Activated CD4-positive, alpha-beta memory T cell treated with anti-CD3 and anti-CD28 coated beads, Interleukin-2, amount 10 ng/mL, durations not matched to agents 7 days and 5 days (primary cell): Measurements from ENCODE around the gene ALG9. TPM values are rescaled to one million over a fixed set of nuclear protein-coding genes. Genes with fewer than 3 reads are reported as not detected.
"Not testable (repeated sequence)": the region's sequence is repeated elsewhere in the genome, so short reads cannot be mapped to it uniquely, and the experiment has no call there.

Experiments
- CTCF ChIA-PET: fragments of 350-600 bp; sonication (Branson Sonifier 250); formaldehyde crosslinking; loops from one replicate; lab custom pipeline; 2021; ENCODE audit warnings: antibody characterized with exemption, inconsistent platforms; lab: Charles Lee
- POLR2A ChIA-PET: fragments of 350-600 bp; sonication (Branson Sonifier 250); formaldehyde crosslinking; loops from one replicate; lab custom pipeline; 2021; ENCODE audit warnings: antibody characterized with exemption; lab: Charles Lee
- DNase-seq: peaks from one replicate; pipeline ENCODE4 v3.0.0-alpha.2; 2020
- H3K27ac Mint-ChIP-seq: one replicate; pipeline ENCODE4 v1.8.0; 2021; ENCODE audit warnings: mild to moderate bottlenecking, mixed read lengths
- H3K27me3 Mint-ChIP-seq: one replicate; pipeline ENCODE4 v1.8.0; 2021; ENCODE audit warnings: mixed read lengths
- H3K36me3 Mint-ChIP-seq: one replicate; pipeline ENCODE4 v1.8.0; 2021; ENCODE audit warnings: low read depth, mixed read lengths
- H3K4me1 Mint-ChIP-seq: one replicate; pipeline ENCODE4 v1.8.0; 2021; ENCODE audit warnings: mixed read lengths
- H3K4me3 Mint-ChIP-seq: one replicate; pipeline ENCODE4 v1.8.0; 2021; ENCODE audit warnings: mild to moderate bottlenecking, mixed read lengths
- H3K9me3 Mint-ChIP-seq: one replicate; pipeline ENCODE4 v1.8.0; 2021; ENCODE audit warnings: mixed read lengths
- total RNA-seq, 2 experiments: library from RNA; stranded (reverse); gene quantifications; one replicate each; pipeline ENCODE4 v1.2.3, GENCODE V29; 2021

ALG9 gene
- total RNA-seq, 2 experiments from 2014 or later = 24.8 to 25.0 TPM

DNA sequence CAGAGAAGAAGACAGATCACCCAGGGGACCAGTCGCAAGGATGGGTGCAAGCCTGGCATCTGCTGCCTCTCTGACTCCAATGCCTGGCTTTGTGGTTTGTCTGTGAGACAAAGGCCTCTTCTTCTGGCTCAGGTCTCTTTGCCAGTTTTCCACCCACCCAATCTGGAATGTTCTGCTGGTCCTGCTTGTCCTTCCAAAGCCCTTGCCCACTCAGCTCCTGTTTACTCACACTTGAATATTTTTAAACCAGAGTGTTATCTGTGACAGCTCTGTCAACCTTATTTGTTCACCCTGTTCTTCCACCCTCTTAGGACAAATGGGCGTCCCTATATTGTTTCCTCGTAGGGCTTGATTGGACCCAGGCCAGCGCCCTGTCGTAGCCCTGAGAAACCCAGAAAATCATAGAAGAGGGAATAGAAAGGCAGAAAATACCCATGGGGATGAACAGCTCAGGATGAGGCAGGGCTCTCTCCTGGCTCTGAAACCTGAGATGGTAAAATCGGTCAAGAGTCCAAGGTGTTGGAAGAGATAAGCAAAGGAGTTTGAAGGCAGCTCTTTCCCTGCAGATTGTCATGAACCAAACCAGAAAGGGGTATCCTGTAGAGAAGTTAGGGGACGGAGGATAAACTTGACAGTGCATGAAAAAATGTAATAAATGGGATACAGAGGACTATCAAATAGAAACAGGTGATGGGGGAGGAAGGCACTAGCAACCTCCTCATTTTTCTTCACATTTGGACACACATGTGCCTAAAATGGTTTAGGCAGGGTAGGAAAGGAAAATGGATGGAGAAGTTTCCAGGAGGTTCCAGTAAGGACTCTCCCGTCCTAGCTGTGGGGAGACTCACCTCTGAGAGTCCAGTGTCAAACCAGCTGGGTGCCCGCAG, 39.5 kb upstream of the ALG9 start:
- H3K4me3 Mint-ChIP-seq = no peak overlapping the region

DNA sequence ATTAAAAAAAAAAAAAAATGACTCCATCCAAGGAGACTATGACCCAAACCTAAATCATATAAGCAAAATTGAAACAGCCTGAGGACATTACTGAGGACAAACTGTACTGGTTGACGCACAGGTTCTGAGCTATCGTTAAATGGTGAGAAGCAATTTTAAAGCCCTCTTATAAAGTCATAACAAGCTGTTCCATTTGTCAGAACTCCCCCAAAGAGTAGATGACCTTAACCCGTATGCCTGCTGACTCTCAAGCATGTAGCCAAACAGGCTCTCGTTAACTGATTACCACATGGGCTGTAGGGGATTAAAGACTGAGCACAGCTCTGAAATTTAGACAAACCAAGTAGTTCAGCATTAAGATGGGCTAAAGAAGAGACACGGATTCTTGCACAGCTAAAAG, 38.0 kb upstream of the ALG9 start:
- POLR2A ChIA-PET = interaction anchor here (0.5 to 0.6 kb wide), 2 partner anchors 24 to 107 kb away, joined by 3 read pairs; no protein-coding TSS in a partner anchor
- Mint-ChIP-seq H3K9me3 (no peaks in the 10 kb centered on the region), H3K27ac (no peak overlapping the region), H3K27me3 (peaks cover 41% of the 10 kb centered on the region), H3K36me3 (no peaks in the 10 kb centered on the region), H3K4me3 (no peak overlapping the region), H3K4me1 (no peaks in the 10 kb centered on the region)
- no peak for DNase-seq
- CTCF ChIA-PET = interaction anchor here (1.3 kb wide), 1 partner anchor 10 kb away, joined by 3 read pairs; the partner anchor contains the start of gene C11orf52

More for the DNA sequence above, 39.5 kb upstream of the ALG9 start:
- CTCF ChIA-PET = interaction anchor here (1.3 kb wide), 1 partner anchor 8 kb away, joined by 3 read pairs; the partner anchor contains the start of gene C11orf52
- DNase-seq = no peak
- H3K27me3 Mint-ChIP-seq = peaks cover 43% of the 10 kb centered on the region
- no peak overlapping the region for H3K27ac Mint-ChIP-seq
- no peaks in the 10 kb centered on the region for H3K36me3 Mint-ChIP-seq
- H3K4me1 Mint-ChIP-seq = no peaks in the 10 kb centered on the region
- no peaks in the 10 kb centered on the region for H3K9me3 Mint-ChIP-seq
- POLR2A ChIA-PET = no interaction called here

DNA sequence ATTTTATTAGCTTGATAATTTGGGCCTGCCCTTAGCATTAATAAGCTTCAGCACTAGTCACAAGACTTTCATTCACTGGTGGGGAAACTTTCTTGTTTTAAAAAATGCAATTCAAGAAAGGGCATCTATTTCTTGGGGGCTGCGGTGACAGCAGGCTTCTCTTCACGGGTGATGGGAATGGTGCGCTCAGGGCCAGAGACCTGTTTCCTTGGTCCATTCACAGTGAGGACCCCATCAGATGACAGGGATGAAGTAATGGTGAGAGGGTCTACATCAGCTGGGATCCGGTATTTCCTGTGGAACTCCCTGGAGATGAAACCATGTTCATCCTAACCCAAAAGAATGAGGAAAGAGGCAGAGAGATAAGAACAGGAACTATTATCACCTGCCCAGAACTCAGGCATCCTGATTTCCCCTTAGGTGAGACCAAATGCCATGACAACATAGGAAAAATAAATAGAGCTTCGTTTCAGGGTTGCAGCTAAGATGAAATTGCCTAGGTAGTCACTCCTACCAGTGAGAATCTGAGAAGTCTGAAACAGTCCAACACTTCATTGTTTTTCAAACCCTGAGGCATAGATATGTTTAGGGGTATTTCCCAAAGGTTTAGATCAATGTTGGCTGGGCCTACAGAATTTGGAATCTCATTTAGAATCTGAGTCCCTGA, 37.4 kb upstream of the ALG9 start:
- H3K4me1 Mint-ChIP-seq = no peaks in the 10 kb centered on the region
- no peak overlapping the region for H3K27ac Mint-ChIP-seq
- ChIA-PET POLR2A (interaction anchor here (0.5 kb wide), 1 partner anchor 106 kb away, joined by 3 read pairs; no protein-coding TSS in a partner anchor), CTCF (no interaction called here)
- DNase-seq = no peak
- H3K27me3 Mint-ChIP-seq = peaks cover 38% of the 10 kb centered on the region
- H3K9me3 Mint-ChIP-seq = no peaks in the 10 kb centered on the region
- H3K4me3 Mint-ChIP-seq = no peak overlapping the region
- no peaks in the 10 kb centered on the region for H3K36me3 Mint-ChIP-seq

DNA sequence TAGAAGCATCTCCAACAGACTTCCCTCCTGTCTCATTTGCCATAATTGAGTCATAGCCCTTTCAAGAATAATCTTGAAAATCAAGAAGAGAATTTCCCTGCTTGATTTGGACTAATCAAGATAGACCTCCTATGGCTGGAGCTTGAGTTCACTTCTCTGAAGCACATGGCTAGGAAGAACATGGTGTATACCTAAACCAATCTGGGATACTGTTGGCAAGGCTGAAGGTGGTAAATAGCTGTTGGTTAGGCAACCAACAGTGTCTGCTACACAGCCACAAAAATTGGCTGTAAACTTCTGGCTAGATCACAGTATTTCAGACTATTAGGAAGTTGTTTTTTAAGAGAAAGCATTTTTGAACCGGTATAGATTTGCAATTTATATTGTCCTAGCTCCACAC, 35.3 kb upstream of the ALG9 start:
- no peak for DNase-seq
- ChIA-PET POLR2A (interaction anchor here (0.7 kb wide), 1 partner anchor 18 kb away, joined by 3 read pairs; no protein-coding TSS in a partner anchor), CTCF (no interaction called here)
- H3K4me1 Mint-ChIP-seq = no peaks in the 10 kb centered on the region
- H3K36me3 Mint-ChIP-seq = no peaks in the 10 kb centered on the region
- no peak overlapping the region for H3K27ac Mint-ChIP-seq
- peaks cover 39% of the 10 kb centered on the region for H3K27me3 Mint-ChIP-seq
- no peak overlapping the region for H3K4me3 Mint-ChIP-seq
- H3K9me3 Mint-ChIP-seq = no peaks in the 10 kb centered on the region

DNA sequence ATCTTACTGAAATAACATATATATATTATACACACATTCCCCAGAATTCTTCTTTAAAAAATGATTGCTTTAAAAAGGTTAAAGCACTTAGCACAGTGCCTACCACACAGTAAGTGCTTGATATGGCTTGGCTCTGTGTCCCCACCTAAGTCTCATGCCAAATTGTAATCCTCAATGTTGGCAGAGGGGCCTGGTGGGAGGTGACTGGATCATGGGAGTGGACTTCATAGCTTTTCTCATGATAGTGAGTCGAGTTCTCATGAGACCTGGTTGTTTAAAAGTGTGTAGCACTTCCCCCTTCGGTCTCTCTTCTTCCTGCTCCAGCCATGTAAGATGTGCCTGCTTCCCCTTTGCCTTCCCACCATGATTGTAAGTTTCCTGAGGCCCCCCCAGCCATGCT, 34.0 kb upstream of the ALG9 start:
- DNase-seq = no peak
- Mint-ChIP-seq H3K27me3 (peaks cover 30% of the 10 kb centered on the region), H3K4me3 (no peak overlapping the region), H3K36me3 (no peaks in the 10 kb centered on the region), H3K27ac (no peak overlapping the region), H3K9me3 (no peaks in the 10 kb centered on the region), H3K4me1 (no peaks in the 10 kb centered on the region)
- POLR2A ChIA-PET = no interaction called here
- CTCF ChIA-PET = no interaction called here

DNA sequence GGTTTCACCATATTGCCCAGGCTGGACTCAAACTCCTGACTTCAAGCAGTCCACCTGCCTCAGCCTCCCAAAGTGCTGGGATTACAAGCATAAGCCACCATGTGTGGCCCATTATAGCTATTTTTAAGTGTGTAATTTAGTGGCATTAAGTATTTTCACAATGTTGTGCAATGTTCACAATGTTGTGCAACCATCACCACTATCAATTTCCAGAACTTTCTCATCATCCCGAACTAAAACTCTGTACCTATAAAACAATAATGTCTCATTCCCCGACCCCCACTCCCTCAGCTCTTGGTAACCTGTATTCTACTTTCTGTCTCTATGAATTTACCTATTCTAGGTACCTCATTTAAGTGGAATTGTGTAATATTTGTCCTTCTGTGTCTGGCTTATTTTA, 15.5 kb upstream of the ALG9 start:
- no peak overlapping the region for H3K27ac Mint-ChIP-seq
- no peaks in the 10 kb centered on the region for H3K36me3 Mint-ChIP-seq
- ChIA-PET CTCF (no interaction called here), POLR2A (no interaction called here)
- no peak for DNase-seq
- no peaks in the 10 kb centered on the region for H3K9me3 Mint-ChIP-seq
- H3K4me1 Mint-ChIP-seq = no peaks in the 10 kb centered on the region
- H3K27me3 Mint-ChIP-seq = peaks cover 2% of the 10 kb centered on the region
- H3K4me3 Mint-ChIP-seq = no peak overlapping the region

DNA sequence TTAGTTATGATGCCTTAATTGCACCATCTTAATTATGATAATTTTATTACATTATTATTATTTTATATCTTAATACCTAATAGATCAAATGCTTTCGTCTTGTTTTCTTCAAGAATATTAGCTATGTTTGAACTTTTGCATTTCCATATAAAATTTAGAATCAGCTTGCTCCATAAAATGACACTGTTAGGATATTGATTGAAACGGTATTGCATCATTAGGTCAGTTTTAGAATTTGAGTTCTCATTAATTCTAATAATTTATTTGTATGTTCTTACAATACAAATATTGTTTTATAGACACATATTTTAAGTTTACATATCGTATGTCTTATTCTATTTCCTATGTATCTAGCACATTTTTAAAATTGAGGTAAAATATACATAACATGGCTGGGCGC, 14.7 kb upstream of the ALG9 start:
- Mint-ChIP-seq H3K27me3 (peaks cover 1% of the 10 kb centered on the region), H3K36me3 (no peaks in the 10 kb centered on the region), H3K4me3 (no peak overlapping the region), H3K9me3 (no peaks in the 10 kb centered on the region), H3K27ac (no peak overlapping the region), H3K4me1 (no peaks in the 10 kb centered on the region)
- no peak for DNase-seq
- CTCF ChIA-PET = no interaction called here
- POLR2A ChIA-PET = no interaction called here

DNA sequence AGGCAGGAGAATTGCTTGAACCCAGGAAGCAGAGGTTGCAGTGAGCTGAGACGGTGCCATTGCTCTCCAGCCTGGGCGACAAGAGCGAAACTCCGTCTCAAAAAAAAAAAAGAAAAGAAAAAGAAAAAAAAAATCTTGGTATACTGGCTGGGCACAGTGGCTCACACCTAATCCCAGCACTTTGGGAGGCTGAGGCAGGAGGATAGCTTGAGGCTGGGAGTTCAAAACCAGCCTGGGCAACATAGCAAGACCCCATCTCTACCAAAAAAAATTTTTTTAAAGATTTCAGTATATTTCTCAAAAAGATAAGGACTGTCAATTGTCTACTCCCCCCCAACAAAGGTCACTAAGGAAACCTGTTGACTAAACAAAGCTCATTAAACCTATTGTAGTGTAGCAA, 13.7 kb upstream of the ALG9 start:
- H3K4me1 Mint-ChIP-seq, H3K27ac Mint-ChIP-seq, DNase-seq, H3K36me3 Mint-ChIP-seq, CTCF ChIA-PET, H3K4me3 Mint-ChIP-seq, H3K9me3 Mint-ChIP-seq, H3K27me3 Mint-ChIP-seq: not testable (repeated sequence)
- POLR2A ChIA-PET = interaction anchor here (0.6 kb wide), 1 partner anchor 25 kb away, joined by 3 read pairs; no protein-coding TSS in a partner anchor

DNA sequence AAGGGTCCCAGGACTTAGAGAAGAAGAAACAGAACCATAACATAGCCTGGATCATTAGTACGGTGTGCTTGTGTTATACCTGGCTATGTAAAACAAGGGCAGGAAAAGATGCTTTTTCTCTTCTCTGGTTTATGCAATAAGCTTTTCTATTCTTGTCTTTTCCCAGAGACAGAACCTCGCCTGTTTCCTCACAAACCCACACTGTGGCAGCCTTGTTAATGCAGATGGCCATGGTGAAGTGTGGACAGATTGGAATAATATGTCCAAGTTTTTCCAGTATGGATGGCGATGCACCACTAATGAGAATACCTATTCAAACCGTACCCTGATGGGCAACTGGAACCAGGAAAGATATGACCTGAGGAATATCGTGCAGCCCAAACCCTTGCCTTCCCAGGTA, 10.8 kb upstream of the ALG9 start:
- Mint-ChIP-seq H3K4me3 (no peak overlapping the region), H3K27ac (no peak overlapping the region), H3K9me3 (no peaks in the 10 kb centered on the region), H3K36me3 (no peaks in the 10 kb centered on the region), H3K4me1 (peaks cover 22% of the 10 kb centered on the region), H3K27me3 (no peaks in the 10 kb centered on the region)
- no peak for DNase-seq
- ChIA-PET CTCF (interaction anchor here (1.0 to 1.2 kb wide), 4 partner anchors 11 to 100 kb away, joined by 3 to 6 read pairs (median 4); partner anchors contain the start of gene ALG9), POLR2A (interaction anchor here (1.0 to 1.3 kb wide), 2 partner anchors 11 to 44 kb away, joined by 4 to 6 read pairs; partner anchors contain the start of gene ALG9)

DNA sequence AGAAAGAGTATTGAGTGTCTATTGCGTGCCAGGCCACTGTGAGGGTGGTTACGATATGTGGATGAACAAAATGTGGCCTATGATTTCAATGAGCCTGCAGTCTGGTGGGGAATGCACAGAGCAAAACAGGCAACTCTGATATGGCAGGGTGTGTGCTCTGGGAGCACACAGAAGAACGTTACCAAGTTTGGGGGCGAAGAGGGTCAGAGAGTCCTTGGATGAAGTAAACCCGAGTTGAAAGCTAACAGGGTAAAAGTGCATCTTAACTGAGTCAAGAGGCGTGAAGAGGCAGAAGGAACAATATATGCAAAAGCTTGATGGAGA, 8.2 kb upstream of the ALG9 start:
- peak overlapping the region; percentile 89 for H3K4me3 Mint-ChIP-seq
- ChIA-PET CTCF (interaction anchor here (1.5 to 1.6 kb wide), 2 partner anchors 9 to 47 kb away, joined by 8 to 11 read pairs; partner anchors contain the start of gene ALG9), POLR2A (interaction anchor here (1.0 to 2.3 kb wide), 5 partner anchors 9 to 59 kb away, joined by 3 to 14 read pairs (median 3); partner anchors contain the start of gene ALG9)
- DNase-seq = no peak
- peak overlapping the region; percentile 94 for H3K27ac Mint-ChIP-seq
- H3K4me1 Mint-ChIP-seq = peaks cover 25% of the 10 kb centered on the region
- H3K27me3 Mint-ChIP-seq = no peaks in the 10 kb centered on the region
- peaks cover 4% of the 10 kb centered on the region for H3K36me3 Mint-ChIP-seq
- no peaks in the 10 kb centered on the region for H3K9me3 Mint-ChIP-seq

DNA sequence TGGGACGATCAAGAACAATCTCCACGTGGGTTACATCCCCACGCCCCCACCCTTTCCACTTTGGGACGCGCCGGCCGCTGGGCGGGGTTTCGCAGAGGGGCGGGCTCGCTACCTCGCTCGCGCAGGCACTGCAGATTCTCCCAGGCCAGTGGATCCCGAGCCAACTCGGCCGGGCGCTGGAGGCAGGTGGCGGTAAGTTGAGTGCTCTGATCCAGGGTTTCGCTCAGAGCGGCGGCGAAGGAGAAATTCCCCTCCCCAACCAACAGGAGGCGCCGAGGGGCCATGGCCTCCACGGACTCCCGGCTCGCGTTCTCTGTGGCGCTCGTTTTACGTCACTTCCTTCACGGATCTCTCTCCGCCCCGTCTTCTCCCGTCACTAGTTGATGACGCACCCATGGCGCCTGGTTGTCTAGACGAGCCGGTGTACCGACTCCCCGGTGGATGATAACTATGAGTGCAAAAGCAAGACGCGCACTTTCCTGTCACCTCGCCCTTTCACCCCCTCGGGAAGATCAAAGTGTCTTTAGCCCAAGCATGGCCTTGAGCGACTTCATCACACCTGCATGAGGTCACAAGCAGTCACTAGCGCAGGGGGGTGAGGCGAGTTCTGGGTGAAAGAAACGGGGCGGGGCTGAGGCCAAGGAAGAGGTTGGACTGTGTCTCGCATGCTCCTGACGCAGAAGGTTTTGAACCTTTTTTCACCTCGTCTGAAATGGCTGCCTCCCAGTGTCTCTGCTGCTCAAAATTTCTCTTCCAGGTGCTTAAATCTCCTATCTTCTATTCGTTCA, 7.7 kb upstream of the ALG9 start, which contains the start of the genes CFAP68 and FDXACB1:
Gene CFAP68 (plus strand): TSS at position 693 of the 788 bp plus-strand sequence. CDS start 20 bp downstream, at position 713.
Gene FDXACB1 (minus strand): TSS at position 317 of the 788 bp plus-strand sequence. CDS start 33 bp downstream, at position 284.
- H3K36me3 Mint-ChIP-seq = peaks cover 4% of the 10 kb centered on the region
- POLR2A ChIA-PET = interaction anchor here (1.5 to 2.3 kb wide), 3 partner anchors 9 to 103 kb away, joined by 4 to 14 read pairs (median 8); partner anchors contain the start of gene ALG9

DNA sequence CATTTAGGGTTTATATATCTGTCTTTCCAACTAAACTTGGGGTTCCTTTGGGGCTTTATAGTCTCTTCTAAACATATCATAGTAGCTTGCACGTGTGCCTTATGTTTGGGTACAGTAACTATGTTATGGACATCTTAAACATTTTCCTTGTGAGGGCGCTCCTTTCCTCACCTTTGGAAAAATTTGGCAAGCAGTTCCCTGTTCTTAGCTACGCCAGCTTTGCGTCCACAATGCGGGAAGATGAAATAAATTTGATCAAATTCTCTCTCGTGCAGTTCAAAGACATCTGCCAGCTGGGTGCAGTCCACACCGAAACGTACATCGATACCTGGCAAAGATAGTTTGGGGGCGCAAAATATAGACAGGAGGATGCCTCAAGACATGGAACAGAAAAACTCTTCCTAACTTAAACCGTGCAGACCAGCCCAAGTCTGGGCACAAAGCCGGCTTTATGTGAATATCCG, 7.0 kb upstream of the ALG9 start:
- ChIA-PET POLR2A (interaction anchor here (1.2 to 1.5 kb wide), 2 partner anchors 104 to 196 kb away, joined by 3 to 4 read pairs; no protein-coding TSS in a partner anchor), CTCF (interaction anchor here (0.6 to 1.5 kb wide), 5 partner anchors 9 to 206 kb away, joined by 3 to 7 read pairs (median 5); no protein-coding TSS in a partner anchor)
- H3K4me1 Mint-ChIP-seq = peaks cover 25% of the 10 kb centered on the region
- H3K27ac Mint-ChIP-seq = peak overlapping the region; percentile 94
- peaks cover 4% of the 10 kb centered on the region for H3K36me3 Mint-ChIP-seq
- H3K4me3 Mint-ChIP-seq = peak overlapping the region; percentile 89
- DNase-seq = no peak
- H3K9me3 Mint-ChIP-seq = no peaks in the 10 kb centered on the region
- no peaks in the 10 kb centered on the region for H3K27me3 Mint-ChIP-seq

More for the DNA sequence above, 7.7 kb upstream of the ALG9 start, which contains the start of the genes CFAP68 and FDXACB1:
- Mint-ChIP-seq H3K9me3 (no peaks in the 10 kb centered on the region), H3K4me1 (peaks cover 25% of the 10 kb centered on the region), H3K27me3 (no peaks in the 10 kb centered on the region), H3K4me3 (peak within 1 kb of the TSS; percentile 89), H3K27ac (peak within 1 kb of the TSS; percentile 94)
- CTCF ChIA-PET = interaction anchor here (1.3 to 1.6 kb wide), 4 partner anchors 8 to 53 kb away, joined by 6 to 11 read pairs (median 8); partner anchors contain the start of gene ALG9
- peak; percentile 95 for DNase-seq
